Activated CD8-positive, alpha-beta T cell treated with anti-CD3 and anti-CD28 coated beads for 36 hours (primary cell): ENCODE measurements around the gene GATAD2A. TPM values are rescaled to one million over a fixed set of nuclear protein-coding genes. Genes with fewer than 3 reads are reported as not detected.
A peak's percentile ranks its signal among the peaks of the same experiment; 100 is the strongest.

ENCODE experiments used
- ATAC-seq: fragments of 200-7000 bp; cut with Tn5 transposase; one replicate; pipeline ENCODE4 v1.10.0; 2021; ENCODE audit warnings: mild to moderate bottlenecking, moderate library complexity
- CTCF ChIA-PET: fragments of 350-600 bp; sonication (Branson Sonifier 250); formaldehyde crosslinking; loops from one replicate; lab custom pipeline; 2021; ENCODE audit warnings: antibody characterized with exemption; lab: Charles Lee
- POLR2A ChIA-PET: fragments of 350-600 bp; sonication (Branson Sonifier 250); formaldehyde crosslinking; loops from one replicate; lab custom pipeline; 2021; ENCODE audit warnings: antibody characterized with exemption; lab: Charles Lee
- DNase-seq: peaks from one replicate; pipeline ENCODE4 v3.0.0-alpha.2; 2020
- H3K27ac Mint-ChIP-seq: one replicate; pipeline ENCODE4 v1.8.0; 2021; ENCODE audit warnings: mild to moderate bottlenecking, mixed read lengths
- H3K27me3 Mint-ChIP-seq: one replicate; pipeline ENCODE4 v1.8.0; 2021; ENCODE audit warnings: mixed read lengths
- H3K36me3 Mint-ChIP-seq: one replicate; pipeline ENCODE4 v1.8.0; 2021; ENCODE audit warnings: low read depth, mixed read lengths
- H3K4me1 Mint-ChIP-seq: one replicate; pipeline ENCODE4 v1.8.0; 2021; ENCODE audit warnings: low read depth, mixed read lengths
- H3K4me3 Mint-ChIP-seq: one replicate; pipeline ENCODE4 v1.8.0; 2021; ENCODE audit warnings: mild to moderate bottlenecking, moderate library complexity, mixed read lengths
- H3K9me3 Mint-ChIP-seq: one replicate; pipeline ENCODE4 v1.8.0; 2021; ENCODE audit warnings: mixed read lengths
- intact Hi-C: fragments of 100-400 bp; cut with micrococcal nuclease; formaldehyde crosslinking; loops from one replicate; pipeline ENCODE4 v1.10.0; 2022
- total RNA-seq, 2 experiments: library from RNA; stranded (reverse); gene quantifications; one replicate each; pipeline ENCODE4 v1.2.3, GENCODE V29; 2021
- TF ChIP-seq, protein P1 (sequence below): fragments of 200-600 bp; IDR thresholded peaks from one replicate; pipeline ENCODE4 v1.8.0; 2022; ENCODE audit warnings: antibody characterized with exemption, mild to moderate bottlenecking

The GATAD2A gene
- total RNA-seq, 2 experiments from 2014 or later = 132 to 136 TPM

GRCh38 chr19:19459707-19460251, 54.3 kb downstream of the GATAD2A start:
- ATAC-seq (peak; percentile 67), DNase-seq (peak; percentile 89)
- no peaks in the 10 kb centered on the region for H3K27me3 Mint-ChIP-seq
- ChIA-PET CTCF (interaction anchor here (0.8 to 2.8 kb wide), 7 partner anchors 10 to 54 kb away, joined by 3 to 7 read pairs (median 3); partner anchors contain the start of gene GATAD2A), POLR2A (interaction anchor here (0.9 to 4.1 kb wide), 15 partner anchors 9 to 154 kb away, joined by 3 to 32 read pairs (median 6); partner anchors contain the start of genes GATAD2A, NDUFA13 and TSSK6)
- TF ChIP-seq, protein P1, sequence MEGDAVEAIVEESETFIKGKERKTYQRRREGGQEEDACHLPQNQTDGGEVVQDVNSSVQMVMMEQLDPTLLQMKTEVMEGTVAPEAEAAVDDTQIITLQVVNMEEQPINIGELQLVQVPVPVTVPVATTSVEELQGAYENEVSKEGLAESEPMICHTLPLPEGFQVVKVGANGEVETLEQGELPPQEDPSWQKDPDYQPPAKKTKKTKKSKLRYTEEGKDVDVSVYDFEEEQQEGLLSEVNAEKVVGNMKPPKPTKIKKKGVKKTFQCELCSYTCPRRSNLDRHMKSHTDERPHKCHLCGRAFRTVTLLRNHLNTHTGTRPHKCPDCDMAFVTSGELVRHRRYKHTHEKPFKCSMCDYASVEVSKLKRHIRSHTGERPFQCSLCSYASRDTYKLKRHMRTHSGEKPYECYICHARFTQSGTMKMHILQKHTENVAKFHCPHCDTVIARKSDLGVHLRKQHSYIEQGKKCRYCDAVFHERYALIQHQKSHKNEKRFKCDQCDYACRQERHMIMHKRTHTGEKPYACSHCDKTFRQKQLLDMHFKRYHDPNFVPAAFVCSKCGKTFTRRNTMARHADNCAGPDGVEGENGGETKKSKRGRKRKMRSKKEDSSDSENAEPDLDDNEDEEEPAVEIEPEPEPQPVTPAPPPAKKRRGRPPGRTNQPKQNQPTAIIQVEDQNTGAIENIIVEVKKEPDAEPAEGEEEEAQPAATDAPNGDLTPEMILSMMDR = no peak
- H3K4me3 Mint-ChIP-seq = peak overlapping the region; percentile 89
- intact Hi-C loops = loop anchor here (5.0 kb wide), 1 partner anchor 52 kb away; the partner anchor contains the start of gene GATAD2A
- H3K36me3 Mint-ChIP-seq = peaks cover 26% of the 10 kb centered on the region
- H3K9me3 Mint-ChIP-seq = no peaks in the 10 kb centered on the region
- H3K4me1 Mint-ChIP-seq = peaks cover 85% of the 10 kb centered on the region
- peak overlapping the region; percentile 100 for H3K27ac Mint-ChIP-seq

- ChIA-PET CTCF (interaction anchor here (1.1 to 2.8 kb wide), 3 partner anchors 11 to 17 kb away, joined by 3 to 7 read pairs (median 6); no protein-coding TSS in a partner anchor), POLR2A (interaction anchor here (1.0 to 4.1 kb wide), 12 partner anchors 8 to 155 kb away, joined by 3 to 32 read pairs (median 7); partner anchors contain the start of gene GATAD2A)
- intact Hi-C loops = no loop called here
Measured at GRCh38 chr19:19460258-19460731, 54.8 kb downstream of the GATAD2A start.

DNA sequence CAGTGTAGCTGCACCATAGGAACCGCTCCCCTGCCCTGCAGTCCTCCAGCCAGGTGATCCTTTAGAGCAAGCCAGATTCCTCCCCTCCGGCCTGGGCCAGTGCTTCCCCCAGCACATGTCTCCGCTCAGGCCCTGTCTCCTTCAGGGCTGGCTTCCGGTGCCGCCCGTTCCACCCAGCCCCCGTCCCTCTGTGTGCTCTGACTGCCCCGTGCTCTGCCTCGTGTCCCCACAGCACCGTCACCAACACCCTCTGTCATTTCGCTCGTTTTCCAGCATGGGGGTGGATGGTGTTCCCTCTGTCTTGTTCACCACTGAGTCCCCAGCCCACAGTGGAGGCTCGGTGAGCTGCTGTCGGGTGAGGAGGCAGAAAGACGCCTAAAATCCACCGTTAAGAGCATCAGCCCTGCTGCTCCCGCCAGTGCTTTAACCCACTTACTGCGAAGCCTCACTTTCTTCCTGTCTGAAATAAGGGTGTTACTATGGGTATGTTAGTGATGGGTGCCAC, 55.3 kb downstream of the GATAD2A start:
- DNase-seq (peak; percentile 83), ATAC-seq (peak; percentile 73)
- Mint-ChIP-seq H3K4me1 (peaks cover 82% of the 10 kb centered on the region), H3K27me3 (no peaks in the 10 kb centered on the region), H3K9me3 (no peaks in the 10 kb centered on the region), H3K27ac (peak overlapping the region; percentile 100), H3K36me3 (peaks cover 36% of the 10 kb centered on the region), H3K4me3 (peak overlapping the region; percentile 89)
- intact Hi-C loops = no loop called here
- TF ChIP-seq, protein P1 = no peak
- ChIA-PET CTCF (interaction anchor here (2.3 to 2.8 kb wide), 2 partner anchors 11 to 30 kb away, joined by 7 read pairs; no protein-coding TSS in a partner anchor), POLR2A (interaction anchor here (2.1 to 4.1 kb wide), 5 partner anchors 10 to 54 kb away, joined by 6 to 32 read pairs (median 14); partner anchors contain the start of gene GATAD2A)

More at GRCh38 chr19:19460258-19460731, 54.8 kb downstream of the GATAD2A start:
- DNase-seq (peak; percentile 69), ATAC-seq (peak; percentile 48)
- Mint-ChIP-seq H3K4me1 (peaks cover 83% of the 10 kb centered on the region), H3K9me3 (no peaks in the 10 kb centered on the region), H3K4me3 (peak overlapping the region; percentile 89), H3K27ac (peak overlapping the region; percentile 100), H3K27me3 (no peaks in the 10 kb centered on the region), H3K36me3 (peaks cover 31% of the 10 kb centered on the region)
- TF ChIP-seq, protein P1 = no peak

DNA sequence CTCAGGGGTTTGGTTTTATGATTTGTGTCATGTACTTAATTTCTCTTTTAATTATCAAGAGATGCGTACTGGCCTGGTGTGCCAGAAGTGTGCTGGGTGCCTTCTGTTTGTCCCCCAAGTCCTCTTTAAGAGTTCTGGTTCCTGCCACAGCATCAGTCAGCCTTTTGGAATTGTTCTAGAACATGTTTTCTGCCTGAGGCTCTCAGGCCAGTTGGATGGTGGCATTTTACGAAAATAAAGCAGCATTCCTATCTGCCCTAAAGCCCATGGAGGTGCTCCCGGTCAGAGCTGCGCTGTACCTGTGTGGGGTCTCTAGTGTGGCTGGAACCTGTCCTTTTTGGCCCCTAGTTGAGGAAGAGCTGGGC, 55.8 kb downstream of the GATAD2A start:
- peaks cover 82% of the 10 kb centered on the region for H3K4me1 Mint-ChIP-seq
- POLR2A ChIA-PET = interaction anchor here (2.1 to 4.1 kb wide), 4 partner anchors 10 to 54 kb away, joined by 6 to 32 read pairs (median 18); partner anchors contain the start of gene GATAD2A
- DNase-seq (no peak), ATAC-seq (no peak)
- H3K36me3 Mint-ChIP-seq = peaks cover 38% of the 10 kb centered on the region
- peak overlapping the region; percentile 89 for H3K4me3 Mint-ChIP-seq
- TF ChIP-seq, protein P1 = no peak
- H3K9me3 Mint-ChIP-seq = no peaks in the 10 kb centered on the region
- peak overlapping the region; percentile 100 for H3K27ac Mint-ChIP-seq
- no peaks in the 10 kb centered on the region for H3K27me3 Mint-ChIP-seq
- CTCF ChIA-PET = interaction anchor here (1.0 to 2.8 kb wide), 3 partner anchors 8 to 29 kb away, joined by 3 to 7 read pairs (median 7); no protein-coding TSS in a partner anchor
- intact Hi-C loops = no loop called here
